A549 (cell line): ENCODE data around the gene RPA1. TPM values are rescaled to one million over a fixed set of nuclear protein-coding genes. Genes with fewer than 3 reads are reported as not detected.
"Not testable (repeated sequence)": the region's sequence is repeated elsewhere in the genome, so short reads cannot be mapped to it uniquely, and the experiment has no call there.

ENCODE experiments used
- ATAC-seq, 2 experiments: fragments of 200-7000 bp in 1 of 2; fragments of >200 bp in 1 of 2; cut with Nextera tagmentation in 1 of 2; cut with Tn5 transposase in 1 of 2; 3 replicates each; pipeline versions ENCODE4 v1.8.0 to v1.9.1; 2018 to 2020; ENCODE audit warnings: mild to moderate bottlenecking in 1 of 2, moderate library complexity in 1 of 2
- CTCF ChIA-PET: fragments of 300-600 bp; sonication (Branson Sonifier 250); formaldehyde crosslinking; extraction: SDS; loops from one replicate; lab custom pipeline; 2021; ENCODE audit warnings: antibody characterized with exemption, inconsistent platforms; lab: Yijun Ruan, JAX
- POLR2A ChIA-PET: fragments of 350-600 bp; formaldehyde crosslinking; extraction: SDS; loops from one replicate; lab custom pipeline; 2021; ENCODE audit warnings: antibody characterized with exemption, inconsistent platforms; lab: Yijun Ruan, JAX
- DNase-seq, 2 experiments: peaks; one replicate each; pipeline versions ENCODE4 v3.0.0 to v3.0.0-alpha.2; 2011 to 2016; ENCODE audit warnings: low read depth in 1 of 2, low spot score in 1 of 2
- FAIRE-seq: peaks from 2 replicates; lab custom pipeline; 2011; peaks lifted over from hg19 to GRCh38; lab: Jason Lieb, UNC
- H3K27ac ChIP-seq, 2 experiments: fragments of >200 bp; sonication (Bioruptor Twin); formaldehyde crosslinking; 3 replicates each; pipeline ENCODE4 v1.5.1; 2016 to 2017
- H3K4me1 ChIP-seq: fragments of >200 bp; sonication (Bioruptor Twin); formaldehyde crosslinking; 3 replicates; pipeline ENCODE4 v1.6.1; 2016
- H3K4me2 ChIP-seq: fragments of >200 bp; sonication (Bioruptor Twin); formaldehyde crosslinking; 3 replicates; pipeline ENCODE4 v1.6.1; 2016
- H3K4me3 ChIP-seq: fragments of >200 bp; sonication (Bioruptor Twin); formaldehyde crosslinking; 3 replicates; pipeline ENCODE4 v1.5.1; 2016
- H3K9me3 ChIP-seq: fragments of >200 bp; sonication (Bioruptor Twin); formaldehyde crosslinking; 3 replicates; pipeline ENCODE4 v1.6.1; 2016
- ATOH8 ChIP-seq: fragments of 250-450 bp; sonication (Bioruptor Pico); IDR thresholded peaks from 2 replicates; pipeline ENCODE4 v1.5.0; 2020; ENCODE audit warnings: low read depth, mild to moderate bottlenecking, moderate library complexity
- CHD2 ChIP-seq: fragments of 150-350 bp; IDR thresholded peaks from 2 replicates; pipeline ENCODE4 v1.6.1; 2014; ENCODE audit warnings: low read length; ENCODE audit not compliant: partially characterized antibody
- CHD4 ChIP-seq: fragments of 200-600 bp; sonication (generic); IDR thresholded peaks from 2 replicates; pipeline ENCODE4 v1.6.1; 2016; ENCODE audit warnings: antibody characterized with exemption, mild to moderate bottlenecking, borderline replicate concordance
- ELK1 ChIP-seq: fragments of 150-350 bp; IDR thresholded peaks from 2 replicates; pipeline ENCODE4 v1.6.1; 2014; ENCODE audit warnings: low read depth, mild to moderate bottlenecking, low read length
- ESRRA ChIP-seq: fragments of 150-350 bp; IDR thresholded peaks from 2 replicates; pipeline ENCODE4 v1.6.1; 2014; ENCODE audit warnings: mild to moderate bottlenecking, low read length, borderline replicate concordance
- FOSB ChIP-seq: fragments of 250-450 bp; sonication (Bioruptor Pico); IDR thresholded peaks from 2 replicates; pipeline ENCODE4 v1.5.0; 2020; ENCODE audit warnings: mild to moderate bottlenecking, moderate library complexity
- FOSL2 ChIP-seq, 2 experiments: fragments of 450-650 bp in 1 of 2; fragments of >200 bp in 1 of 2; sonication (Bioruptor Twin) in 1 of 2; formaldehyde crosslinking; IDR thresholded peaks; 2 replicates each; pipeline versions ENCODE4 v1.5.0 to v1.6.1; 2016 to 2020; ENCODE audit warnings: mild to moderate bottlenecking in 1 of 2, moderate library complexity in 1 of 2
- FOXS1 ChIP-seq: fragments of 250-450 bp; sonication (Bioruptor Pico); IDR thresholded peaks from 2 replicates; pipeline ENCODE4 v1.5.0; 2020; ENCODE audit warnings: mild to moderate bottlenecking, moderate library complexity
- HDAC2 ChIP-seq: fragments of 200-600 bp; sonication (generic); IDR thresholded peaks from 2 replicates; pipeline ENCODE4 v1.6.1; 2016
- HMGXB4 ChIP-seq: fragments of 250-450 bp; sonication (Bioruptor Pico); IDR thresholded peaks from 2 replicates; pipeline ENCODE4 v1.5.0; 2021; ENCODE audit warnings: mild to moderate bottlenecking, moderate library complexity, borderline replicate concordance
- HOXB13 ChIP-seq: fragments of 250-450 bp; sonication (Bioruptor Pico); IDR thresholded peaks from 2 replicates; pipeline ENCODE4 v1.5.0; 2020; ENCODE audit warnings: low read depth, mild to moderate bottlenecking, moderate library complexity
- HOXB5 ChIP-seq: fragments of 250-450 bp; sonication (Bioruptor Pico); IDR thresholded peaks from 2 replicates; pipeline ENCODE4 v1.5.0; 2020; ENCODE audit warnings: mild to moderate bottlenecking, moderate library complexity
- MAFK ChIP-seq: fragments of 450-650 bp; IDR thresholded peaks from 2 replicates; pipeline ENCODE4 v1.6.1; 2014; ENCODE audit not compliant: partially characterized antibody
- MAZ ChIP-seq: fragments of 150-350 bp; IDR thresholded peaks from 2 replicates; pipeline ENCODE4 v1.6.1; 2014; ENCODE audit warnings: antibody characterized with exemption, low read depth, low read length, borderline replicate concordance
- PBX3 ChIP-seq: IDR thresholded peaks from 2 replicates; pipeline ENCODE4 v1.6.1; 2012
- POLR2A ChIP-seq: IDR thresholded peaks from 2 replicates; pipeline ENCODE4 v1.6.1; 2012; ENCODE audit warnings: mild to moderate bottlenecking, low read length
- SREBF2 ChIP-seq: fragments of 450-650 bp; IDR thresholded peaks from 2 replicates; pipeline ENCODE4 v1.6.1; 2014; ENCODE audit warnings: mild to moderate bottlenecking, moderate library complexity
- TFCP2L1 ChIP-seq: fragments of 250-450 bp; sonication (Bioruptor Pico); IDR thresholded peaks from 2 replicates; pipeline ENCODE4 v1.5.0; 2021; ENCODE audit warnings: mild to moderate bottlenecking
- USF2 ChIP-seq: fragments of 450-650 bp; IDR thresholded peaks from 2 replicates; pipeline ENCODE4 v1.6.1; 2014; ENCODE audit warnings: antibody characterized with exemption
- ZSCAN20 ChIP-seq: fragments of 250-450 bp; sonication (Bioruptor Pico); IDR thresholded peaks from 2 replicates; pipeline ENCODE4 v1.8.0; 2022; ENCODE audit warnings: mild to moderate bottlenecking, moderate library complexity
- WGBS: methylation state at CpG from one replicate; pipeline ENCODE4 v1.1.6; 2017; ENCODE audit errors: missing lambda C conversion rate; 5-methylcytosine and 5-hydroxymethylcytosine counted together
- polyA plus RNA-seq, 4 experiments: library from polyadenylated mRNA; depleted of rRNA in 3 of 4; stranded (reverse); fragments of >200 nt; fragmentation: RNase III in 1 of 4; extraction: RNeasy Plus Mini Kit Qiagen cat#74134 plus additional on column Dnase treatment in 1 of 4; gene quantifications; 2 replicates in 3 of 4; 3 replicates in 1 of 4; pipeline ENCODE4 v1.2.3, GENCODE V29; 2011 to 2017

The RPA1 gene
- polyA plus RNA-seq, 2 of the 4 experiments (the other 2 are of a cell fraction) = 72.2 to 136 TPM

GRCh38 chr17:1797323-1797722 lies 32.5 kb upstream of the RPA1 start:
- FAIRE-seq = no peak
- ATAC-seq = peak in 1 of 2 experiments; percentile 22; a peak in 2 of 6 replicates
- WGBS = 88% methylated on average over 3 of the region's 3 CpGs
- CTCF ChIA-PET = interaction anchor here (0.7 to 1.5 kb wide), 6 partner anchors 14 to 76 kb away, joined by 3 to 6 read pairs (median 4); no protein-coding TSS in a partner anchor
- Histone ChIP-seq H3K4me1 (no peaks in the 10 kb centered on the region), H3K4me3 (no peak overlapping the region), H3K4me2 (no peak overlapping the region), H3K27ac (no peak overlapping the region), H3K9me3 (no peaks in the 10 kb centered on the region)
- no peak for DNase-seq
- POLR2A ChIA-PET = interaction anchor here (1.0 kb wide), 1 partner anchor 10 kb away, joined by 3 read pairs; no protein-coding TSS in a partner anchor
- TF ChIP-seq TFCP2L1 (CRISPR knock-in tag) (no peak), SREBF2 (no peak), HDAC2 (no peak), FOXS1 (no peak), CHD2 (no peak), ZSCAN20 (CRISPR knock-in tag) (no peak), POLR2A (no peak), HOXB5 (CRISPR knock-in tag) (no peak), MAFK (no peak), PBX3 (no peak), USF2 (no peak), ELK1 (no peak), ATOH8 (CRISPR knock-in tag) (no peak), CHD4 (no peak), ESRRA (no peak), FOSB (CRISPR knock-in tag) (no peak), HOXB13 (CRISPR knock-in tag) (no peak), MAZ (no peak), FOSL2 (IDR thresholded peaks at IDR 0.05) (no peak), FOSL2 (CRISPR knock-in tag; IDR thresholded peaks at IDR 0.05) (no peak), HMGXB4 (CRISPR knock-in tag) (no peak)

GRCh38 chr17:1797846-1798245 lies 32.0 kb upstream of the RPA1 start:
- DNase-seq, H3K9me3 ChIP-seq, ATAC-seq, H3K4me1 ChIP-seq, POLR2A ChIA-PET, H3K4me2 ChIP-seq, FAIRE-seq, H3K27ac ChIP-seq, H3K4me3 ChIP-seq: not testable (repeated sequence)
- CTCF ChIA-PET = interaction anchor here (0.8 to 1.5 kb wide), 2 partner anchors 13 to 77 kb away, joined by 3 to 5 read pairs; no protein-coding TSS in a partner anchor
- WGBS = 93% methylated on average over 8 of the region's 8 CpGs
